HG03520 (cell line): ENCODE results near the gene PLCG2.
"Not testable (repeated sequence)": the region's sequence is repeated elsewhere in the genome, so short reads cannot be mapped to it uniquely, and the experiment has no call there.

Experiments
- ATAC-seq: cut with Tn5 transposase; IDR thresholded peaks from one replicate; pipeline ENCODE4 v1.9.1; 2021; ENCODE audit warnings: mild to moderate bottlenecking, moderate library complexity; ENCODE audit not compliant: unreplicated experiment

The PLCG2 gene

DNA sequence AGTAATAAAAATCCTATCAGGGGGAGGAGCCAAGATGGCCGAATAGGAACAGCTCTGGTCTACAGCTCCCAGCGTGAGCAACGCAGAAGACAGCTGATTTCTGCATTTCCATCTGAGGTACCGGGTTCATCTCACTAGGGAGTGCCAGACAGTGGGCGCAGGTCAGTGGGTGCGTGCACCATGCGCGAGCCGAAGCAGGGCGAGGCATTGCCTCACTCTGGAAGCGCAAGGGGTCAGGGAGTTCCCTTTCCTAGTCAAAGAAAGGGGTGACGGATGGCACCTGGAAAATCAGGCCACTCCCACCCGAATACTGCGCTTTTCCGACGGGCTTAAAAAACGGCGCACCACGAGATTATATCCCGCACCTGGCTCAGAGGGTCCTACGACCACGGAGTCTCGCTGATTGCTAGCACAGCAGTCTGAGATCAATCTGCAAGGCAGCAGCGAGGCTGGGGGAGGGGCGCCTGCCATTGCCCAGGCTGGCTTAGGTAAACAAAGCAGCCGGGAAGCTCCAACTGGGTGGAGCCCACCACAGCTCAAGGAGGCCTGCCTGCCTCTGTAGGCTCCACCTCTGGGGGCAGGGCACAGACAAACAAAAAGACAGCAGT, 198.3 kb downstream of the PLCG2 start:
- ATAC-seq = not testable (repeated sequence)

DNA sequence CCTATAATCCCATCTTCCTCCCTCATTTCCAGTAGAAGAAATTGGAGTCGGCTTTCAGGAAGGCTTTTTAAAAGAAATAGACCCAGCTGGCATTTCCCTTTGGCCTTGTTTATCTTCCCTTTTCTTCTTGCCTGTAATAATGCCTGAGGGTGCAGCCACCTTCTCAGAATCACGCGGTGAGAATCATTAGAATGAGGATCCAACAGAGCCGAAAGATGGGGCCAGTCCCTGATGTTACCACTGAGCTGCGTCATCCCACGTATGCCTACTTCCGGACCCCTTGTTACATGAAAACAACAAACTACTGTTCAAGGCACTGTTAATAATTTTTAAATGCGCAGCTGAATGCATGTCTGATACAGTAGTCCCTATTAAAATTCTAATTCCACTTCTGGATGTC, 208.0 kb downstream of the PLCG2 start:
- no peak for ATAC-seq

DNA sequence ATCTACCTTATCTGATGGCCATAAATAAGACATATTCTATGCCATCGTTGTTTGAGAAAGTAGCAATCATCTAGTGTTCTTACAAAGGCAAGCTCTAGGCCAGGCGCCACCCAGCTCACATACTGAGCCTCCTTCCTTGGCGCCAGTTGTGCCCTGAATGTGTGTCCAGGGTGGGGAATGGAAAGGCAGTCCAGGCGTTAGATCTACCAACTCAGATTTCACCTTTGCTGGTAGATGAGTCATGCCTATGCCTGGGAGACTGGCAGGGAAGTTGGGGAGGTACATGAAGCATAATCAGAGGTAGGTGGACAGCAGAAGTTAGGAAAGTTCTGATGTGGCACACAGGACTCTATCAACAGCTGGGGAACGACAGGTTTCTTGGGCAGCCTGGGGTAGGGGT, 208.6 kb downstream of the PLCG2 start:
- no peak for ATAC-seq

DNA sequence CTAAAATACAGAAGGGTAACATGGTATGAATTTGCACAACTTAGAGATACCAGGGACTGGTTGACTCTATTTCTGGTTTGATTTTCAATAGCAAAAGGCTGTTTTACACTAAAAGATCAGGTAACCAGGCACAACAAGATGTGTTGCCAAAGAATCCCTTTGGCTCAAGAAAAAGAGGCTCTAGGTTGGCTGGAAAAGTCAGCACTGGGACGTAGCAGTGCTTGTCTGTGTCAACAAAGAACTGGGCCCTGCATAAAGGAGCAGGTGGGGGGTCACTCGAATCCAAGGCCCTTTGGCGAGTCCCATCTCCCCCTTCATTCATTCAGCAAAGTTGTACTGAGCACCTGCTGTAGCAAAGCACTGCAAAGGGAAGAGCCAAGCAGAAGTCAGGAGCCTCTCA, 213.8 kb downstream of the PLCG2 start:
- no peak for ATAC-seq

DNA sequence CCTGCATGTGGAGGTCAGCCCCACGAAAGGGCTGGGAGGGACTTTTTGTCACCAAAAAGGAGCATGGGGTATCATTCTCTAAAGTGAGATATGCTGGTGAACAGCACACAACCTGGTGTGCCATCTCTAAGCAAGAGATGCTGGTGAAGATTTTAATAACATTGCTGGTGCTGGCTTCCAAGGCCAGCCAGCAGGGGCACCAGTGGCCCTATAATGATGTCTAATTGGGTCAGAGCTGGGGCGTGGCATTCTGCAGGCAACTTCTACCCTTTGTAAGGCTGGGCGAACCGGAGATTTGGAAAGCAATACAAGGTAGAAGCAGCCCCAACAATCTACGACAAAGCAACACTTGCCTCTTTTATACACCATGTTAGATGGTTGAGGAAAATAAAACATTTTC, 215.4 kb downstream of the PLCG2 start:
- ATAC-seq = no peak

DNA sequence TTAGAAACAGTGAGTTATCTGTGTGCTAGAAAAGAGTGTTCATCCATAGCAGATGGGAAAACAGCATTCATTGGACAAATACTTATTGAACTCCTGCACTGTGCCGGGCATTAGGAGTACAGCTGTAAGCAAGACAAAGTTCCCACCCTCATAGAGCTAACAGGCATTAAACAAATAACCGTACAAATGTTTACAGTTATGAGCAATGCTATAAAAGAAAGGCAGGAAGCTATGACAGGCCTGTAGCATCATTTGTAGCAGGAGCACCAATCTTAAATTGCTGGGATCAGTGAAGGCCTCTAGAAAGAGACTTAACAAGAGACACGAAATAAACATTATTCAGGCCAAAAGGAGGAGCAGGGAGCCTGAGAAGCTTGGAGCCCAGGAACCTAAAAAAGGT, 216.6 kb downstream of the PLCG2 start:
- no peak for ATAC-seq

DNA sequence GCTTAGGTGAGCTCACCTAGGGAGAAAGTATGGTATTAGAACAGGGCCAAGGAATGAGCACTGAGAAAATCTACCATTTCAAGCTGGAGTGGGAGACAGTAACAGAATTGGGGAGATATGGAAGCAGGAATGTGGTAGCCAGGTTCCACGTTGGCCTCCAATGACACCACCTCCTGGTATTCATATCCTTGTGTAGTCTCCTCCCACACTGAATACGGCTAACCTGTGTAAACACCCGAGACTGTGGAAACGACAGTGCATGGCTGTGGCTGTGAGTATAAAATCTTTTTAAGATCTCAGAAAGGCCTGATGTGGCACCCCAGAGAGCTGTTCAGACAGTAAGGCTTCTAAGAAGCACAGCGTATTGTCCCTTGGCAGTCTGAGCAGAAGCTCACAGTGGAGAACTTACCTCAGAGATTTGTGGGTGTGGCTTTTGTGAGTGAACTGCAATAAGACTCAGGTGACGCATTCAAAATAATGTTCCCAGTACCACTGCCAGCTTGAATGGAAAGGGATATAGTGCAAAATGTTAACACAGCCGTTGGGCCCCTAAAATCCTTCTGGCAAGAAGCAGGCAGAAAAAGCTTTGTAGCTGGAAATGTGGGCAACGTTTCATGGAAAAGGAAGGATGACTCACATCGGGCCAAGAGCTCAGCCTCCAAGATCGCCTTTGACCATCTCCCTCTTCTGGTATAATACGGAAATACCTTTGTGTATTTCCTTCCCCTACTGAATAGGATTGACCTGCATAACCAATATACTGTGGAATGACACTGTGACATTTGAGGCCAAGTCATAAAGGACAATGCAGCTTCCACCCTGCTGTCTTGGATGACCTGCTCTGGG, 217.8 kb downstream of the PLCG2 start:
- ATAC-seq = no peak

DNA sequence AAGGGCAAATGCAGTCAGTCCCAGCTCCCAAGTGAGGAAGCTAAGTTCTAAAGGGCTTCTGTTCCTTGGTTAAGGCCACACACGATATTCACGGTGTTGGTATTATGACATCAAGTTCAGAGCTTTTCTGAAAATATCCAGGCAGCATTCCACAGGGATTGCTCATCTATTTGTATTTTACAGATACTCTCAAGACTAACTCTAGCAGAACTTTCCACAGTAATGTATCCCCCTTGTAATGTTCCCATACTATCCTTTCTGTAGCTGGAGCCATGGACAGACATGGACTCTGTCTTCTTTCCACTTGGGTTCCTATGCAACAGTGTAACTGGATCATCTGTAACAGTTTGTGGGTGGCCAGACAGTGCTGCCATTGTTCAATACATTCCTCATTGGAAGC, 218.6 kb downstream of the PLCG2 start:
- ATAC-seq = no peak

DNA sequence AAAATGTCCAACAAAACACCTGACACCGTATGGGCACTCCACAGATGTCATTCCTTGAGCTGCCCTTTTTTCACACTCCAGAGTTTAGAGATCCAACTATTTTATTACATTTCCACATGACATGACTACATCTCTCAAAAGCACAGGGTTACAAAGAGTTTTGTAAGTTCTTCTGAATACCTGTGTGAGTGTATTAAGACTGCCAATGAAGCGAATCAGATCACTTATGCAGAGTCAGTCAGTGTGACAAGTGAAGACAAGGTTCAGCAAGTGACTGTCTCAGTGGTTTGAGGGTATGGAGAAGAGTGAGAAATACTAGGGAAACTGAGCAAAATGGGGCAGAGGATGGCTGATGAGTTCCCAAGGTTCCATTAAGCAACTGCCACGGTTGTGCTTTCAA, 223.7 kb downstream of the PLCG2 start:
- no peak for ATAC-seq

DNA sequence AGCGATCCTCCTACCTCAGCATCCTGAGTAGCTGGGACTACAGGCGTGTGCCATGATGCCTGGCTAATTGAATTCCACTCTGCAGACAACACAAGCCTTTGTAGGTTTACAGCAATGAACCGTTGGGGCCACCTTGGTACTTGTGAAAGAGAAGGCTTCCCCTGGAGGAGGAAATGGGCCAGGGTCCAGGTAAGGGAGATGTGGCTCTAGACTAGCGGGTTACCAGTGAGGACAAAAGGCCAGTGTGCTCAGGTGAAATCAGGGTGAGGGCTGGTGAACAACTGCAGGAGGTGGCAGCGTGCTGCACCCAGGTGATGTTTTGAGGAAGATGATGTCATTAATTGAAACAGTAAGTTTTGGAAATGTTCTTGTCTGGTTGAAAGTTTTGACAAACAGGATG, 225.5 kb downstream of the PLCG2 start:
- no peak for ATAC-seq

DNA sequence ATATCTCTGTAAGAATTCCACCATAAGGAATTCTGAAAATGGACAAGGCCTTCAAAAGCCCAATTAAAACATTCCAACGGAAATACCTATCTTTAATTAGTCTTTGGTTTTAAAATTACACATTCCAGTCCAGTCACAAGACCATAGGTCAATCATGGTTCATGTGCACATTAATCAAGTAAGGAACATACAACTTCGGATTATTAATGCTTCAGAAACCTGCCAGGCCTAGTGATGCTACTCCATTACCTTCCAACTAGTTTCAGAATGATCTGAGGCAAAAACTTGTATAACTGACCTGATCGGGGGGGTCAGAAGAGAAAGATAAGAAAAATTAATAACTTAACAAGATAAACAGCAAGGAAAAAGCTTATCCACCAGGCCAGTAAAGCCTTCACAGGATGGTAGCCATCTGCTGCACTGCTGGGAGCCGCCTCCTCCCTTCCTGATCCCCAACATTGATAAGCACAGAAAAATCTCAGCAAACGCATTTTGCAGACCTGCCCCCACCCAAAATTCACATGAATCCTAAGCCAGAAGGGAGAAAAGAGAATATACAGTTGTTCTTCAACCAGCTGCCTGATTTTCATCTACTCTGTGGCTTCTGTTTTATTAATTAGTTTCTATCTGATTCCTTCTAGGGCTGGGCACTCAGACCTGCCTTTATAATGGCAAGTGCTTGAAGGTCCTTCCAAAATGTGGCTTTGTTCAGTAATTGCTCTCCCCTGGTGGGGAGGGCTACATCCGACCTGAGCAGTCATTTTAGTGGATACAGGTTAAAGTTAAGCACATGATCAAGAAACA, 226.1 kb downstream of the PLCG2 start:
- ATAC-seq = no peak

DNA sequence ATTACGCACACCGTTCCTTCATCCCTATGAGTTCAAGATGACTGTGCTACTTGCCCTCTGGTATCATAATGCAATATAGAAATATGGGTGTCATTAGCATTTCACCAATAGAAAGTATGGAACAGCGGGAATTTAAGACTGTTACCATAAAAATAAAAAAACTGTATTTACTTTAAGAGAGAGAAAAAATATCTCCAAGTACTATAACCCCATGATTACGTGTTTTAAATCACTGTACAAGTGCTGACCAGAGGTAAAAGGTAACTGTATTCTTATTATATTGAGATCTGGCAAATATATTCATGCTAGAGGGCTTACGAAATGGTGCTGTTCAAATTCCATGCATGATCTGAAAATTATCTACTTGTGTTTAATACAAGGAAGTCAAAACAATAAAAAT, 226.9 kb downstream of the PLCG2 start:
- ATAC-seq = no peak

DNA sequence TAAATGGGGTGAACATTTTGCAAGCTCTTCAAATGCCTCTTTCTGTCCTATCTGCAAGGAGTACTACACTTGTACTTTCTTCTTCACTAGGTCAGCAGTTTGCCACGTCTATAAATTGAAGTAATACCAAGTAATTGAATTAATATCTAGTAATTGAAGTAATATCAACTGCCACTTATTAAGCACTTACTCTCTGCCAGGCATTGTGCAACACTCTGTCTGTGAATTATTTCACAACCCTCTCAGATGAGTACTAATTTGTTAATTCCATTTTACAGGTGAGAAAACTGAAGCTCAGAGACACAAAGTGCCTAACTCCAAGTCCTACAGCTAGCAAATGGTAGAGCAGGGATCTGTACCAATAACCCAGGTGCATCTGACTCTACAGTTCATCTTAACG, 228.1 kb downstream of the PLCG2 start:
- no peak for ATAC-seq

DNA sequence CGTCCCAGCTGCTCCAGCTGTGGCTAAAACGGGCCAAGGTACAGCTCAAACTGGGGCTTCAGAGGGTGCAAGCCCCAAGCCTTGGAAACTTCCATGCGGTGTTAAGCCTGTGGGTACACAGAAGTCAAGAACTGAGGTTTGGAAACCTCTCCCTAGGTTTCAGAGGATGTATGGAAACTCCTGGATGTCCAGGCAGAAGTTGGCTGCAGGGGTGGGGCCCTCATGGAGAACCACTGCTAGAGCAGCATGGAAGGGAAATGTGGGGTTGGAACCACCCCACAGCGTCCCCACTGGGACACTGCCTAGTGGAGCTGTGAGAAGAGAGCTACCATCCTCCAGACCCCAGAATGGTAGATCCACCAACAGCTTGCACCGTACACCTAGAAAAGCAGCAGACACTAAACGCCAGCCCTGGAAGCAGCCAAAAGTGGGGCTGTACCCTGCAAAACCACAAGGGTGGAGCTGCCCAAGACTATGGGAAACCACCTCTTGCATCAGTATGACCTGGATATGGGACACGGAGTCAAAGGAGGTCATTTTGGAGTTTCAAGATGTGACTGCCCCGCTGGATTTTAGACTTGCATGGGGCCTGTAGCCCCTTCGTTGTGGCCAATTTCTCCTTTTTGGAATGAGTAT, 230.0 kb downstream of the PLCG2 start:
- ATAC-seq = no peak

DNA sequence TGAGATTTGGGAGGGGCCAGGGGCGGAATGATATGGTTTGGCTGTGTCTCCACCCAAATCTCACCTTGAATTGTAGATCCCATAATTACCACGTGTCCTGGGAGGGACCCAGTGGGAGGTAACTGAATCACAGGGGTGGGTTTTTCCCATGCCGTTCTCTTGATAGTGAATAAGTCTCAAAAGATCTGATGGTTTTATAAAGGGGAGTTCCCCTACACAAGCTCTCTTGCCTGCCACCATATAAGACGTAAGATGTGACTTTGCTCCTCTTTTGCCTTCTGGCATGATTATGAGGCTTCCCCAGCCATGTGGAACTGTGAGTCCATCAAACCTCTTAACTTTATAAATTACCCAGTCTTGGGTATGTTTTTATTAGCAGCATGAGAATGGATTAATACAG, 230.7 kb downstream of the PLCG2 start:
- not testable (repeated sequence) for ATAC-seq

DNA sequence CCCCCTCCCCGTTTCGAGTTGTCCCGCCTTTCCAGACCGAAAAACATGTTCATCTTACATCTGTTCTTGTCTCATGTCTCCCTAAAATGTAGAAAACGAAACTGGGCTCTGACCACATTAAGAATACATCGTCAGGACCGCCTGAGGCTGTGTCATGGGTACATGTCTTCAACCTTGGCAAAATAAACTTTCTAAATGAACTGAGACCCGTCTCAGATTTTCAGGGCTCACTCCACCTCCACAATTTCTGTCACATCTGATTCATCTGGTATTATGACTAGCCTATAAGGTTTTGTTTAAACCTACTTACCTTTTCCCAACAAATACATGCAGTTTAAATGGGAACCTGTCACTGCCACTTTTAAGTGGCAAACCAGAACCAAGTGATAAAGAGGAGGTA, 231.6 kb downstream of the PLCG2 start:
- no peak for ATAC-seq

DNA sequence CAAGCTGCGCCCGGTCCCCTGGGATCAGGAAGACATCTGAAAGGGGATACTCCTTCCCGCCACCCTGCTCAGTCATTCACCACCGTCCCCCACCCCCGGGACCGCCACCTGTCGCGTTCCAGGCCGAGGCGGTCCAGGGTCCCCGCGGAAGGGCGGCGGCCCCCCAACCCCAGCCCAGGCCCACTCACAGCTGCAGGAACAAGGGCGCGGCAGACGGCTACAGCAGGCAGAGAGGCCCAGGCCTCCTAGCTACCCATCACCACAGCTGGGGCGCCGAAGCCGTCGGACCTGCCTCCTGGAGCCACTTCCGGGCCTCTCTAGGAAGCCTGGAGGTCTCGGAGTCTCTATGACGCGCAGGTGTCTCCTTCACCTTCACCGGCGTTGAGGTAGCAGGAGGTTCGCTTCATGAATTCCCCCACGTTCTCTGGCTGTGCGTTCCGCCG, 232.1 kb downstream of the PLCG2 start, which contains the start of gene SDR42E1:
Gene SDR42E1 (minus strand): TSS at position 272 of the 443 bp plus-strand sequence. CDS start 10,612 bp downstream, outside the sequence.
- ATAC-seq = peak; percentile 91
